MCF 10A (cell line): Measurements from ENCODE around the gene CD276. TPM values are rescaled to one million over a fixed set of nuclear protein-coding genes. Genes with fewer than 3 reads are reported as not detected.

Experiments used
- BruUV-seq: library from RNA; stranded (reverse); fragments of 400-500 nt; replicated peaks from 2 replicates; lab custom pipeline; 2021; lab: Mats Ljungman, UMichigan
- CTCF ChIA-PET: fragments of 300-600 bp; sonication (Branson Sonifier 250); formaldehyde crosslinking; extraction: SDS; loops from one replicate; lab custom pipeline; 2021; ENCODE audit warnings: antibody characterized with exemption, inconsistent platforms; lab: Yijun Ruan, JAX
- POLR2A ChIA-PET: fragments of 300-600, 350-650 bp; sonication (Branson Sonifier 250); formaldehyde crosslinking; extraction: SDS; loops from one replicate; lab custom pipeline; 2020; ENCODE audit warnings: antibody characterized with exemption, inconsistent platforms; lab: Yijun Ruan, JAX
- DNase-seq: peaks from one replicate; pipeline ENCODE4 v3.0.0-alpha.2; 2018; ENCODE audit not compliant: unreplicated experiment
- H3K27ac Mint-ChIP-seq: one replicate; pipeline ENCODE4 v1.8.0; 2022; ENCODE audit warnings: mild to moderate bottlenecking, low read depth, mixed read lengths; ENCODE audit not compliant: unreplicated experiment
- H3K27me3 Mint-ChIP-seq: one replicate; pipeline ENCODE4 v1.8.0; 2022; ENCODE audit warnings: mixed read lengths; ENCODE audit not compliant: insufficient read depth, unreplicated experiment
- H3K36me3 Mint-ChIP-seq: one replicate; pipeline ENCODE4 v1.8.0; 2022; ENCODE audit warnings: mild to moderate bottlenecking, moderate library complexity, mixed read lengths; ENCODE audit not compliant: insufficient read depth, unreplicated experiment
- H3K4me1 Mint-ChIP-seq: one replicate; pipeline ENCODE4 v1.8.0; 2022; ENCODE audit warnings: mixed read lengths; ENCODE audit not compliant: insufficient read depth, unreplicated experiment
- H3K4me3 Mint-ChIP-seq: one replicate; pipeline ENCODE4 v1.8.0; 2022; ENCODE audit warnings: mild to moderate bottlenecking, moderate library complexity, mixed read lengths; ENCODE audit not compliant: unreplicated experiment
- H3K9me3 Mint-ChIP-seq: one replicate; pipeline ENCODE4 v1.8.0; 2022; ENCODE audit warnings: mixed read lengths; ENCODE audit not compliant: unreplicated experiment
- intact Hi-C: fragments of 100-400 bp; cut with micrococcal nuclease; formaldehyde crosslinking; loops from 2 replicates; pipeline ENCODE4 v1.14.1; 2022
- total RNA-seq: library from RNA; stranded (reverse); gene quantifications from 2 replicates; pipeline ENCODE4 v1.2.3, GENCODE V29; 2022
- TF ChIP-seq, protein P1 (sequence below): fragments of 200-600 bp; IDR thresholded peaks from one replicate; pipeline ENCODE4 v1.8.0; 2022; ENCODE audit warnings: antibody characterized with exemption, mild to moderate bottlenecking; ENCODE audit not compliant: unreplicated experiment

CD276 gene
- total RNA-seq, 1 experiment from 2014 or later, result 52.8 TPM

DNA sequence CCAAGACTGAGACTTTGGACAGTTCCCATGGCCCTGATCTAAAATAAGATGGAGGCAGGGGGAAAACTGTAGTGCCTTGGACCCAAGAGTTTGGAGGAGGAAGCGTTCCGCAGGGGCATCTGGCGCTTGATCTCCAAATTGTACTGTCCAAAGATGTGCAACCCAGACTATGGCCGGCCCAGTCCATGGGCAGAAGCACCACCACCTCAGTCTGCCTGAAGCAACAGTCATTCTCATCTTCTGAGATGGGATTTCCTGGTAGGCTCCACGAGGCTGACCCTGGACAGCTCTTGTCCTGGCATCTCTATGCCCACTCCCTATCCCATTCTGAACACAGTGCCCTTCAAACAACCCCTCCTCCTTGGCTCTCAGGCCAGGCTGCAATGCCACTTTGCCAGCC, 65.3 kb downstream of the CD276 start:
- intact Hi-C loops, result no loop called here
- no peaks in the 10 kb centered on the region for H3K4me1 Mint-ChIP-seq
- CTCF ChIA-PET, result interaction anchor here (0.6 to 0.8 kb wide), 2 partner anchors 45 to 443 kb away, joined by 3 read pairs; no protein-coding TSS in a partner anchor
- H3K36me3 Mint-ChIP-seq, result peaks cover 1% of the 10 kb centered on the region
- no peak overlapping the region for H3K27ac Mint-ChIP-seq
- POLR2A ChIA-PET, result interaction anchor here (0.9 kb wide), 1 partner anchor 24 kb away, joined by 4 read pairs; no protein-coding TSS in a partner anchor
- BruUV-seq, result no TSS peak
- H3K9me3 Mint-ChIP-seq, result no peaks in the 10 kb centered on the region
- DNase-seq, result no peak
- H3K4me3 Mint-ChIP-seq, result no peak overlapping the region
- H3K27me3 Mint-ChIP-seq, result peaks cover 69% of the 10 kb centered on the region
- TF ChIP-seq, protein P1, sequence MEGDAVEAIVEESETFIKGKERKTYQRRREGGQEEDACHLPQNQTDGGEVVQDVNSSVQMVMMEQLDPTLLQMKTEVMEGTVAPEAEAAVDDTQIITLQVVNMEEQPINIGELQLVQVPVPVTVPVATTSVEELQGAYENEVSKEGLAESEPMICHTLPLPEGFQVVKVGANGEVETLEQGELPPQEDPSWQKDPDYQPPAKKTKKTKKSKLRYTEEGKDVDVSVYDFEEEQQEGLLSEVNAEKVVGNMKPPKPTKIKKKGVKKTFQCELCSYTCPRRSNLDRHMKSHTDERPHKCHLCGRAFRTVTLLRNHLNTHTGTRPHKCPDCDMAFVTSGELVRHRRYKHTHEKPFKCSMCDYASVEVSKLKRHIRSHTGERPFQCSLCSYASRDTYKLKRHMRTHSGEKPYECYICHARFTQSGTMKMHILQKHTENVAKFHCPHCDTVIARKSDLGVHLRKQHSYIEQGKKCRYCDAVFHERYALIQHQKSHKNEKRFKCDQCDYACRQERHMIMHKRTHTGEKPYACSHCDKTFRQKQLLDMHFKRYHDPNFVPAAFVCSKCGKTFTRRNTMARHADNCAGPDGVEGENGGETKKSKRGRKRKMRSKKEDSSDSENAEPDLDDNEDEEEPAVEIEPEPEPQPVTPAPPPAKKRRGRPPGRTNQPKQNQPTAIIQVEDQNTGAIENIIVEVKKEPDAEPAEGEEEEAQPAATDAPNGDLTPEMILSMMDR, result no peak

DNA sequence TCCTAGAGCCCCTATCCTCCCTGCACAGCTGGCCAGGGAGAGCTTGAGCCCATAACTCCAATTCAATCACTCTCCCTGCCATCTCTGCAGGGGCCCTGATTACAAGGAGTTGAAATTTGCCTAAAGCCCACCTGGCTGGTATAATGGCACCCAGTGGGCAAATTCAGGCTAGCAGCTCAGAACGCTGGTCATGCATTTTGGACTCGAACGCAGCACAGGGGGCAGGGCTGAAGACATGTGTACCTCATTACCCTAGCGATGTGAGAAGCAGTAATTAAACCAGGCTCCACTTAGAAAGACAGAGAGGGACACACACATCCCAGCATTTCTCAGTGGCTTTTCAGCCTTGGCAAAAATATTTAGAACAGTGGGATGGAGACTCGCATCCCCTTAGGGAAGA, 65.8 kb downstream of the CD276 start:
- intact Hi-C loops, result no loop called here
- POLR2A ChIA-PET, result interaction anchor here (0.9 kb wide), 1 partner anchor 24 kb away, joined by 4 read pairs; no protein-coding TSS in a partner anchor
- peaks cover 4% of the 10 kb centered on the region for H3K36me3 Mint-ChIP-seq
- H3K9me3 Mint-ChIP-seq, result no peaks in the 10 kb centered on the region
- TF ChIP-seq, protein P1, result no peak
- H3K4me3 Mint-ChIP-seq, result no peak overlapping the region
- BruUV-seq, result no TSS peak
- no peaks in the 10 kb centered on the region for H3K4me1 Mint-ChIP-seq
- no peak for DNase-seq
- H3K27ac Mint-ChIP-seq, result no peak overlapping the region
- CTCF ChIA-PET, result no interaction called here
- H3K27me3 Mint-ChIP-seq, result peaks cover 74% of the 10 kb centered on the region

DNA sequence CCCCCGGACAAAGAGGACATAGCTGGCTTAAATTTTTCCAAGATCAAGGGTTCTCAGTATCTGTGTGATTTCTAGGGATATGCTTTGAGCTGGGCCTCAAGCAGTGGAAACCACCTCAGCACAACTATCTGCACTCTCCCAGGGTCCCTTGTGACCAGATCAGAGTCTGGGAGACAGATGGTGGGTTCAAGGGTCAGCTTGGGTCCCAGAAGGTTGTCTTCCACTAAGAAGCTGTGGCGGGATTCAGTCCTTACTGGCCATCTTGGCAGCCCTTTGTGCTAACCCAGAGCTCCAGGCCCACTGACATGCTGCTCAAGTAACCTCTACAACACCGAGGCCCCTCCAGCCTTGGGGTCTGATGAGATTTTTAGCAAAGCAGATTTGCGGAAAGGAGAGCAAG, 66.3 kb downstream of the CD276 start:
- Mint-ChIP-seq H3K9me3 (no peaks in the 10 kb centered on the region), H3K27me3 (peaks cover 76% of the 10 kb centered on the region), H3K27ac (no peak overlapping the region), H3K4me3 (no peak overlapping the region), H3K4me1 (no peaks in the 10 kb centered on the region), H3K36me3 (peaks cover 4% of the 10 kb centered on the region)
- ChIA-PET CTCF (no interaction called here), POLR2A (interaction anchor here (0.9 kb wide), 1 partner anchor 23 kb away, joined by 4 read pairs; no protein-coding TSS in a partner anchor)
- BruUV-seq, result no TSS peak
- intact Hi-C loops, result no loop called here
- DNase-seq, result no peak
- TF ChIP-seq, protein P1, result no peak

DNA sequence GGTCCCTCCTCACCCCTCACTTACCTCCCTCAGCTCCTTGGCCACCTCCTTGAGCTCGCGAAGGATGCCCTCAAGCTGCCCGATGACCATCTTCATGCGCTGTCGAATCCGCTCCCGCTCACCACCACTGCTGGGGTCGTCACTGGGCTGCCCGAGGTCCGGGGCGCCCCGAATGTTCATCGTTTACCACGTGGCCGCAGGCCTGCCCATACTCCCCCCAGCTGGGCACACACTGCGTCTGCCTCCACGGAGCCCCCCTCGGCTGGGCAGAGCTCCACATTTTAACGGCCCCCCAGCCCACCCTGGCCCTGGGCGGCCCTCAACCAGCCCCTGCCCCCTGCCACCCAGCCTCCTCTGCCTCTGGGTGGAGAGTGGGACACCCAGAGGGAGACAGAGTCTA, 66.8 kb downstream of the CD276 start:
- no TSS peak for BruUV-seq

More for the DNA sequence above, 66.8 kb downstream of the CD276 start:
- Mint-ChIP-seq H3K36me3 (peaks cover 4% of the 10 kb centered on the region), H3K27me3 (peaks cover 76% of the 10 kb centered on the region), H3K27ac (no peak overlapping the region), H3K4me3 (no peak overlapping the region), H3K9me3 (no peaks in the 10 kb centered on the region), H3K4me1 (no peaks in the 10 kb centered on the region)
- POLR2A ChIA-PET, result no interaction called here
- TF ChIP-seq, protein P1, result no peak
- intact Hi-C loops, result no loop called here
- CTCF ChIA-PET, result no interaction called here
- no peak for DNase-seq
